HepG2 (cell line): ENCODE data around the gene PRR30. TPM values are rescaled to one million over a fixed set of nuclear protein-coding genes. Genes with fewer than 3 reads are reported as not detected.

ENCODE experiments used
- ATAC-seq: fragments of 200-7000 bp; cut with Tn5 transposase; 3 replicates; pipeline ENCODE4 v1.9.1; 2020; ENCODE audit warnings: mild to moderate bottlenecking, moderate library complexity
- BruUV-seq: library from RNA; stranded (reverse); fragments of 400-500 nt; replicated peaks from 2 replicates; lab custom pipeline; 2021; lab: Mats Ljungman, UMichigan
- CTCF ChIA-PET: fragments of 300-600 bp; formaldehyde crosslinking; extraction: SDS; loops from one replicate; lab custom pipeline; 2021; ENCODE audit warnings: low total read pairs, inconsistent platforms, low intra/inter-chr PET ratio; lab: Yijun Ruan, JAX
- POLR2A ChIA-PET: fragments of 350-600 bp; sonication (Branson Sonifier 250); formaldehyde crosslinking; loops from one replicate; lab custom pipeline; 2020; ENCODE audit warnings: antibody characterized with exemption, inconsistent platforms; lab: Yijun Ruan, JAX
- DNase-seq: peaks from one replicate; pipeline ENCODE4 v3.0.0-alpha.2; 2015; ENCODE audit warnings: low spot score
- FAIRE-seq: peaks from 3 replicates; lab custom pipeline; 2011; peaks lifted over from hg19 to GRCh38; lab: Jason Lieb, UNC
- H2AFZ ChIP-seq: one replicate; pipeline ENCODE4 v1.6.1; 2011; ENCODE audit warnings: low read length, inconsistent platforms
- H3K27ac ChIP-seq: fragments of 300-600 bp; 3 replicates; pipeline ENCODE4 v1.8.0; 2011; ENCODE audit warnings: mixed run types, mild to moderate bottlenecking, mixed read lengths, low read length, inconsistent platforms; ENCODE audit not compliant: insufficient read depth; ENCODE audit errors: extremely low read length
- H3K27me3 ChIP-seq, 2 experiments: fragments of 200-600 bp in 1 of 2; 2 replicates in 1 of 2; 3 replicates in 1 of 2; pipeline versions ENCODE4 v1.6.0 to v1.8.0; 2011; ENCODE audit warnings: low read length in 2 of 2, mild to moderate bottlenecking in 2 of 2, moderate library complexity in 2 of 2, inconsistent platforms in 1 of 2; ENCODE audit not compliant: insufficient read depth in 2 of 2, control insufficient read depth in 1 of 2
- H3K36me3 ChIP-seq, 2 experiments: fragments of 200-600 bp in 1 of 2; replicated peaks in 1 of 2; 2 replicates in 1 of 2; 3 replicates in 1 of 2; pipeline versions ENCODE4 v1.5.1 to v1.8.0; 2011; ENCODE audit warnings: low read length in 2 of 2, inconsistent platforms in 1 of 2; ENCODE audit not compliant: insufficient read depth in 2 of 2, control insufficient read depth in 1 of 2
- H3K4me1 ChIP-seq: 2 replicates; pipeline ENCODE4 v1.5.1; 2012; ENCODE audit warnings: low read length, inconsistent platforms; ENCODE audit not compliant: insufficient read depth
- H3K4me2 ChIP-seq: 2 replicates; pipeline ENCODE4 v1.6.0; 2011; ENCODE audit warnings: low read depth, low read length, inconsistent platforms
- H3K4me3 ChIP-seq, 3 experiments: fragments of 200-600 bp in 1 of 3; sonication (generic), shearing (Covaris generic) in 1 of 3; replicated peaks in 1 of 3; 2 replicates each; pipeline ENCODE4 v1.5.1; 2011 to 2016; ENCODE audit warnings: low read length in 3 of 3, inconsistent platforms in 2 of 3, low read depth in 2 of 3, mild to moderate bottlenecking in 2 of 3, control low read depth in 1 of 3, mixed read lengths in 1 of 3; ENCODE audit not compliant: insufficient read depth in 1 of 3
- H3K79me2 ChIP-seq: one replicate; pipeline ENCODE4 v1.6.1; 2011; ENCODE audit warnings: low read length, inconsistent platforms; ENCODE audit not compliant: insufficient read depth
- H3K9ac ChIP-seq: 2 replicates; pipeline ENCODE4 v1.6.0; 2011; ENCODE audit warnings: mild to moderate bottlenecking, low read depth, low read length, inconsistent platforms; ENCODE audit not compliant: insufficient read depth
- H3K9me3 ChIP-seq: 2 replicates; pipeline ENCODE4 v1.5.1; 2012; ENCODE audit warnings: mild to moderate bottlenecking, low read length
- H4K20me1 ChIP-seq: 2 replicates; pipeline ENCODE4 v1.6.0; 2011; ENCODE audit warnings: inconsistent platforms, mild to moderate bottlenecking, low read length, moderate library complexity; ENCODE audit not compliant: insufficient read depth
- ATM ChIP-seq: fragments of 450-650 bp; IDR thresholded peaks from 2 replicates; pipeline ENCODE4 v1.7.1; 2017; ENCODE audit warnings: mild to moderate bottlenecking, borderline replicate concordance
- HOXA9 ChIP-seq: sonication (generic); formaldehyde crosslinking; IDR thresholded peaks from 2 replicates; pipeline ENCODE4 v1.8.1; 2022; ENCODE audit warnings: missing genetic modification reagents, mild to moderate bottlenecking, moderate library complexity, borderline replicate concordance
- JUND ChIP-seq: sonication (generic); formaldehyde crosslinking; IDR thresholded peaks from 2 replicates; pipeline ENCODE4 v1.8.0; 2022; ENCODE audit warnings: mild to moderate bottlenecking, missing genetic modification reagents
- MNT ChIP-seq: fragments of 450-650 bp; IDR thresholded peaks from 2 replicates; pipeline ENCODE4 v1.6.1; 2016
- NCOA5 ChIP-seq: sonication (generic); formaldehyde crosslinking; IDR thresholded peaks from 2 replicates; pipeline ENCODE4 v1.4.0; 2020; ENCODE audit warnings: missing genetic modification reagents
- PRPF4 ChIP-seq: fragments of 200-400 bp; formaldehyde crosslinking; IDR thresholded peaks from 2 replicates; pipeline ENCODE4 v1.6.1; 2016; ENCODE audit warnings: low read length, low read depth; ENCODE audit not compliant: poor library complexity, severe bottlenecking
- SALL1 ChIP-seq: sonication (generic); formaldehyde crosslinking; IDR thresholded peaks from 2 replicates; pipeline ENCODE4 v1.8.0; 2022; ENCODE audit warnings: mild to moderate bottlenecking, missing genetic modification reagents
- ZBTB10 ChIP-seq: sonication (generic); formaldehyde crosslinking; IDR thresholded peaks from 2 replicates; pipeline ENCODE4 v1.4.0; 2020; ENCODE audit warnings: missing genetic modification reagents, borderline replicate concordance
- ZBTB21 ChIP-seq: sonication (generic); formaldehyde crosslinking; IDR thresholded peaks from 2 replicates; pipeline ENCODE4 v1.4.0; 2020; ENCODE audit warnings: missing genetic modification reagents
- ZBTB38 ChIP-seq: sonication (generic); formaldehyde crosslinking; IDR thresholded peaks from 2 replicates; pipeline ENCODE4 v1.5.1; 2020; ENCODE audit warnings: mild to moderate bottlenecking, missing genetic modification reagents
- ZBTB4 ChIP-seq: sonication (generic); formaldehyde crosslinking; IDR thresholded peaks from 2 replicates; pipeline ENCODE4 v1.4.0; 2020; ENCODE audit warnings: missing genetic modification reagents, mild to moderate bottlenecking, borderline replicate concordance
- ZC3H4 ChIP-seq: sonication (generic); formaldehyde crosslinking; IDR thresholded peaks from 2 replicates; pipeline ENCODE4 v1.4.0; 2020; ENCODE audit warnings: missing genetic modification reagents, borderline replicate concordance
- ZNF572 ChIP-seq: sonication (generic); formaldehyde crosslinking; IDR thresholded peaks from 2 replicates; pipeline ENCODE4 v1.5.1; 2020; ENCODE audit warnings: mild to moderate bottlenecking, missing genetic modification reagents
- ZNF746 ChIP-seq: sonication (generic); formaldehyde crosslinking; IDR thresholded peaks from 2 replicates; pipeline ENCODE4 v1.8.0; 2022; ENCODE audit warnings: mild to moderate bottlenecking, missing genetic modification reagents
- ZNF780A ChIP-seq: sonication (generic); formaldehyde crosslinking; IDR thresholded peaks from 2 replicates; pipeline ENCODE4 v1.8.0; 2022; ENCODE audit warnings: mild to moderate bottlenecking, missing genetic modification reagents, moderate library complexity
- WGBS: methylation state at CpG from one replicate; pipeline ENCODE4 v1.1.6; 2017; ENCODE audit warnings: low lambda C conversion rate; 5-methylcytosine and 5-hydroxymethylcytosine counted together
- in situ Hi-C: cut with HindIII; loops from 2 replicates; pipeline ENCODE4 v1.10.0; 2017; ENCODE audit warnings: low pct_unique_long_range_greater_than_20kb; ENCODE audit not compliant: extremely low pct_ligation_motif_present
- intact Hi-C: fragments of 100-400 bp; cut with micrococcal nuclease; formaldehyde crosslinking; loops from one replicate; pipeline ENCODE4 v1.10.0; 2022; ENCODE audit not compliant: unreplicated experiment
- polyA plus RNA-seq, 8 experiments: library from polyadenylated mRNA; depleted of rRNA in 3 of 8; stranded (reverse) in 7 of 8; unstranded in 1 of 8; fragments of >200 nt; fragmentation: Illumina TruSeq in 4 of 8; extraction: Trizol in 4 of 8; gene quantifications; 2 replicates each; pipeline versions ENCODE4 v1.2.1 to v1.2.3, GENCODE V29; 2011 to 2016; ENCODE audit warnings: low read depth in 4 of 8, missing spikeins in 1 of 8, mixed read lengths in 1 of 8; ENCODE audit not compliant: insufficient read depth in 1 of 8
- total RNA-seq, 5 experiments: library from RNA; depleted of rRNA; stranded (reverse); fragments of >200 nt; fragmentation: Illumina TruSeq; extraction: Trizol; gene quantifications; 2 replicates each; pipeline ENCODE4 v1.2.3, GENCODE V29; 2016; ENCODE audit warnings: low read depth in 1 of 5

PRR30 gene
- total and polyA plus RNA-seq, 2 of the 13 experiments (the other 11 are each of a cell fraction or from before 2014, with no cell fraction given) = not detected

- Histone ChIP-seq H3K9me3 (no peaks in the 10 kb centered on the region), H3K9ac (no peak overlapping the region; the same call in 1 of the 2 replicates), H3K36me3 (no peaks in the 10 kb centered on the region), H3K27me3 (no peaks in the 10 kb centered on the region), H3K27ac (no peak overlapping the region), H3K4me1 (peaks cover 57% of the 10 kb centered on the region), H3K4me2 (0 out of 2 replicates have a peak overlapping the region, but pooled peaks have one; percentile 19), H3K79me2 (no peaks in the 10 kb centered on the region), H2AFZ (peak overlapping the region; percentile 38), H3K4me3 (no peak overlapping the region), H4K20me1 (no peaks in the 10 kb centered on the region)
- TF ChIP-seq ZBTB4 = 0 out of 2 replicates have a peak, but pooled peaks have one; percentile 49
- TF ChIP-seq HOXA9 (CRISPR knock-in tag) = no peak
- TF ChIP-seq PRPF4 = no peak
- no peak for TF ChIP-seq JUND
- no peak for TF ChIP-seq ZC3H4
- TF ChIP-seq MNT = no peak
- peak; percentile 53 for TF ChIP-seq ZBTB38 (CRISPR knock-in tag)
- TF ChIP-seq ZBTB21 (CRISPR knock-in tag) = no peak
- TF ChIP-seq ZBTB10 (CRISPR knock-in tag) = no peak
- TF ChIP-seq ATM = no peak
- TF ChIP-seq ZNF746 (CRISPR knock-in tag) = no peak
- peak; percentile 7; the same call in 1 of the 2 replicates for TF ChIP-seq SALL1
- TF ChIP-seq ZNF572 (CRISPR knock-in tag) = 0 out of 2 replicates have a peak, but pooled peaks have one; percentile 58
- no peak for TF ChIP-seq NCOA5 (CRISPR knock-in tag)
- TF ChIP-seq ZNF780A (CRISPR knock-in tag) = no peak
- CTCF ChIA-PET = no interaction called here
- 63% methylated on average over 6 of the region's 6 CpGs for WGBS
- POLR2A ChIA-PET = interaction anchor here (0.9 to 3.5 kb wide), 4 partner anchors 19 to 54 kb away, joined by 3 to 9 read pairs (median 4); partner anchors contain the start of genes ATRAID, PREB and SLC5A6
- DNase-seq = no peak
- intact Hi-C loops = no loop called here
- in situ Hi-C loops = no loop called here
- ATAC-seq = peak; percentile 16; the same call in 2 of the 3 replicates
- FAIRE-seq = no peak
- BruUV-seq = no TSS peak
These were observed 19.3 kb upstream of the PRR30 start for GRCh38 chr2:27158468-27158867.
